HG03060 (cell line): ENCODE data around the gene EEFSEC.

Source experiments
- ATAC-seq: cut with Tn5 transposase; IDR thresholded peaks from one replicate; pipeline ENCODE4 v1.9.1; 2021; ENCODE audit warnings: low read depth, moderate number of reproducible peaks; ENCODE audit not compliant: unreplicated experiment

EEFSEC gene

GRCh38 chr3:128215290-128215689, 62.0 kb downstream of the EEFSEC start:
- no peak for ATAC-seq

GRCh38 chr3:128215800-128216495, 62.7 kb downstream of the EEFSEC start:
- ATAC-seq: no peak

- ATAC-seq: no peak
Observed at GRCh38 chr3:128217702-128218547, 64.6 kb downstream of the EEFSEC start.

GRCh38 chr3:128218548-128219257, 65.4 kb downstream of the EEFSEC start:
- ATAC-seq: no peak

- ATAC-seq: no peak
Observed at GRCh38 chr3:128221328-128221727, 68.0 kb downstream of the EEFSEC start.

- ATAC-seq: no peak
Observed at GRCh38 chr3:128222796-128223385, 69.6 kb downstream of the EEFSEC start.

GRCh38 chr3:128226186-128226725, 73.0 kb downstream of the EEFSEC start:
- no peak for ATAC-seq

GRCh38 chr3:128226795-128227395, 73.6 kb downstream of the EEFSEC start:
- ATAC-seq: no peak

GRCh38 chr3:128227507-128227906, 74.2 kb downstream of the EEFSEC start:
- ATAC-seq: no peak

- no peak for ATAC-seq
Observed at GRCh38 chr3:128228366-128228910, 75.2 kb downstream of the EEFSEC start.

GRCh38 chr3:128229106-128229857, 76.0 kb downstream of the EEFSEC start:
- ATAC-seq: no peak

- ATAC-seq: no peak
Observed at GRCh38 chr3:128231606-128232005, 78.3 kb downstream of the EEFSEC start.

- no peak for ATAC-seq
Observed at GRCh38 chr3:128232376-128233178, 79.3 kb downstream of the EEFSEC start.

GRCh38 chr3:128235207-128235926, 82.1 kb downstream of the EEFSEC start:
- ATAC-seq: no peak

- ATAC-seq: no peak
Observed at GRCh38 chr3:128236657-128237056, 83.4 kb downstream of the EEFSEC start.

- no peak for ATAC-seq
Observed at GRCh38 chr3:128237348-128238183, 84.3 kb downstream of the EEFSEC start.

- no peak for ATAC-seq
Observed at GRCh38 chr3:128238184-128238489, 84.9 kb downstream of the EEFSEC start.
